MM.1S (cell line): ENCODE measurements around the gene ZBTB12.

Experiments
- EZH2 ChIP-seq: fragments of 300-600 bp; sonication (generic); optimal IDR thresholded peaks from 2 replicates; pipeline ENCODE3; 2017; ENCODE audit warnings: low read depth, mild to moderate bottlenecking, antibody characterized with exemption, low read length, mixed read lengths
- EZH2phosphoT487 ChIP-seq: fragments of 300-600 bp; sonication (generic); IDR thresholded peaks from 2 replicates; pipeline ENCODE4 v1.6.1; 2018; ENCODE audit warnings: antibody characterized with exemption, low read length
- TF ChIP-seq, protein P1 (sequence below): fragments of 300-600 bp; sonication (generic); IDR thresholded peaks from 2 replicates; pipeline ENCODE4 v1.5.1; 2016; ENCODE audit warnings: antibody characterized with exemption, low read length, mixed read lengths

- TF ChIP-seq, protein P1, sequence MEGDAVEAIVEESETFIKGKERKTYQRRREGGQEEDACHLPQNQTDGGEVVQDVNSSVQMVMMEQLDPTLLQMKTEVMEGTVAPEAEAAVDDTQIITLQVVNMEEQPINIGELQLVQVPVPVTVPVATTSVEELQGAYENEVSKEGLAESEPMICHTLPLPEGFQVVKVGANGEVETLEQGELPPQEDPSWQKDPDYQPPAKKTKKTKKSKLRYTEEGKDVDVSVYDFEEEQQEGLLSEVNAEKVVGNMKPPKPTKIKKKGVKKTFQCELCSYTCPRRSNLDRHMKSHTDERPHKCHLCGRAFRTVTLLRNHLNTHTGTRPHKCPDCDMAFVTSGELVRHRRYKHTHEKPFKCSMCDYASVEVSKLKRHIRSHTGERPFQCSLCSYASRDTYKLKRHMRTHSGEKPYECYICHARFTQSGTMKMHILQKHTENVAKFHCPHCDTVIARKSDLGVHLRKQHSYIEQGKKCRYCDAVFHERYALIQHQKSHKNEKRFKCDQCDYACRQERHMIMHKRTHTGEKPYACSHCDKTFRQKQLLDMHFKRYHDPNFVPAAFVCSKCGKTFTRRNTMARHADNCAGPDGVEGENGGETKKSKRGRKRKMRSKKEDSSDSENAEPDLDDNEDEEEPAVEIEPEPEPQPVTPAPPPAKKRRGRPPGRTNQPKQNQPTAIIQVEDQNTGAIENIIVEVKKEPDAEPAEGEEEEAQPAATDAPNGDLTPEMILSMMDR = no peak
- TF ChIP-seq EZH2 = no peak
- TF ChIP-seq EZH2phosphoT487 = no peak
Measured at GRCh38 chr6:31906122-31906521, 4.2 kb upstream of the ZBTB12 start.
